Thyroid gland (tissue), 4 donors: ENCODE measurements around the gene VCP. TPM values are rescaled to one million over a fixed set of nuclear protein-coding genes. Genes with fewer than 3 reads are reported as not detected.

Experiments used
- DNase-seq, 2 donors: peaks; one replicate each; pipeline ENCODE4 v3.0.0-alpha.2; 2019
- H3K27ac ChIP-seq, 3 donors: fragments of 200-600 bp; sonication (generic); 1 replicate in 2 of 3; 2 replicates in 1 of 3; pipeline ENCODE4 v1.5.1; 2016 to 2019; ENCODE audit warnings: mild to moderate bottlenecking in 1 of 3, moderate library complexity in 1 of 3
- H3K27me3 ChIP-seq: fragments of 200-600 bp; sonication (generic); one replicate; pipeline ENCODE4 v1.5.1; 2019
- H3K36me3 ChIP-seq, 2 donors: fragments of 200-600 bp; sonication (generic); one replicate each; pipeline ENCODE4 v1.5.1; 2016 to 2019
- H3K4me1 ChIP-seq, 2 donors: fragments of 200-600 bp; sonication (generic); one replicate each; pipeline ENCODE4 v1.5.1; 2017 to 2019
- H3K4me3 ChIP-seq, 3 donors: fragments of 200-600 bp; sonication (generic); replicated peaks in 1 of 3; 1 replicate in 2 of 3; 2 replicates in 1 of 3; pipeline ENCODE4 v1.5.1; 2016; ENCODE audit warnings: mild to moderate bottlenecking in 1 of 3
- H3K9me3 ChIP-seq: fragments of 200-600 bp; sonication (generic); one replicate; pipeline ENCODE4 v1.5.1; 2017
- CTCF ChIP-seq, 6 experiments: fragments of 200-600 bp in 3 of 6; fragments of 450-650 bp in 3 of 6; sonication (generic) in 3 of 6; IDR thresholded peaks; one replicate each; pipeline ENCODE4 v1.5.1; 2016 to 2019; ENCODE audit warnings: antibody characterized with exemption in 6 of 6, mild to moderate bottlenecking in 2 of 6, inconsistent platforms in 1 of 6, moderate library complexity in 1 of 6
- POLR2A ChIP-seq, 2 donors: fragments of 450-650 bp; IDR thresholded peaks; one replicate each; pipeline ENCODE4 v1.6.1; 2017; ENCODE audit warnings: antibody characterized with exemption in 2 of 2, mild to moderate bottlenecking in 2 of 2, moderate library complexity in 1 of 2
- WGBS, 2 donors: methylation state at CpG; one replicate each; pipeline ENCODE4 v1.1.5; 2017; 5-methylcytosine and 5-hydroxymethylcytosine counted together
- intact Hi-C: fragments of 100-400 bp; cut with DNase I; formaldehyde crosslinking; loops from one replicate; pipeline ENCODE4 v1.15.1; 2023
- total RNA-seq, 4 donors: library from RNA; depleted of rRNA; stranded (reverse); fragments of >200 nt; gene quantifications; one replicate each; pipeline ENCODE4 v1.2.3, GENCODE V29; 2016

VCP gene
- total RNA-seq, 4 donors from 2014 or later: 150 to 260 (median 233) TPM

DNA sequence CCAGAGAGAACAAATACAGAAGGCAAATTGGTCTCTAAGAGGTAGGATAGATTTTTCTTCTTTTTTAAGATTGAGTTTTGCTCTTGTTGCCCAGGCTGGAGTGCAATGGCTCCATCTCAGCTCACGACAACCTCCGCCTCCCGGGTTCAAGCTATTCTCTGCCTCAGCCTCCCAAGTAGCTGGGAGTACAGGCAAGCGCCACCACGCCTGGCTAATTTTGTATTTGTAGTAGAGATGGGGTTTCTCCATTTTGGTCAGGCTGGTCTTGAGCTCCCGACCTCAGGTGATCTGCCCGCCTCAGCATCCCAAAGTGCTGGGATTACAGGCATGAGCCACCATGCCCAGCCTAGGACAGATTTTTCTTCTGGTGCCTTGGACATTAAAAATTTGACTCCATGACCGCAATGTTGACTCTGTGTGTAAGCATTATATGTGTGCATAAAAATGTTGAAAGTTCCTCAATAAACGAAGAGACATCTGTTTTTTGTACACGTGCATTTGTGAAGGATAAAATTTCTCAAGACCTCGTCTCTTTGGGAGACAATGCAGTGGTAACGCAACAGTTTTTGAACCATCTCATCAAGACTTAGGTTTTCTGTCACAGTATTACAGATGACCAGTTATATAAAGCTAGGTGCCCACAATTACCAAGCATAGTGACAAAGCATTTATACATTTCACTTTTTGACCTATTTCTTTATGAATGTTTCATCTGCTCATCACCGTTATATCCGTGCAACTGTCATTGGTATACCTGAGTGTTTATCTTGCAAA lies 17.4 kb downstream of the VCP start:
- intact Hi-C loops: no loop called here
- H3K9me3 ChIP-seq: no peaks in the 10 kb centered on the region
- H3K36me3 ChIP-seq: peaks cover 57 to 64% of the 10 kb centered on the region in 2 donors
- H3K4me3 ChIP-seq: no peak overlapping the region
- H3K27me3 ChIP-seq: no peaks in the 10 kb centered on the region
- DNase-seq: no peak
- no peaks in the 10 kb centered on the region for H3K4me1 ChIP-seq
- no peak for TF ChIP-seq POLR2A (IDR thresholded peaks at IDR 0.05)
- TF ChIP-seq CTCF (IDR thresholded peaks at IDR 0.05): no peak
- no peak overlapping the region for H3K27ac ChIP-seq
- WGBS, 2 donors: 97 to 98% methylated on average over 14 of the region's 14 CpGs

- no peak for TF ChIP-seq POLR2A (IDR thresholded peaks at IDR 0.05)
- no peak for TF ChIP-seq CTCF (IDR thresholded peaks at IDR 0.05)
- H3K27me3 ChIP-seq: no peaks in the 10 kb centered on the region
- H3K4me3 ChIP-seq: no peak overlapping the region
- 67 to 77% methylated on average over 5 of the region's 5 CpGs for WGBS, 2 donors
- H3K4me1 ChIP-seq: no peaks in the 10 kb centered on the region
- H3K36me3 ChIP-seq: peaks cover 52 to 63% of the 10 kb centered on the region in 2 donors
- DNase-seq: no peak
- H3K27ac ChIP-seq: no peak overlapping the region
- intact Hi-C loops: no loop called here
- no peaks in the 10 kb centered on the region for H3K9me3 ChIP-seq
These were observed 18.1 kb downstream of the VCP start for GRCh38 chr9:35054185-35054835.

DNA sequence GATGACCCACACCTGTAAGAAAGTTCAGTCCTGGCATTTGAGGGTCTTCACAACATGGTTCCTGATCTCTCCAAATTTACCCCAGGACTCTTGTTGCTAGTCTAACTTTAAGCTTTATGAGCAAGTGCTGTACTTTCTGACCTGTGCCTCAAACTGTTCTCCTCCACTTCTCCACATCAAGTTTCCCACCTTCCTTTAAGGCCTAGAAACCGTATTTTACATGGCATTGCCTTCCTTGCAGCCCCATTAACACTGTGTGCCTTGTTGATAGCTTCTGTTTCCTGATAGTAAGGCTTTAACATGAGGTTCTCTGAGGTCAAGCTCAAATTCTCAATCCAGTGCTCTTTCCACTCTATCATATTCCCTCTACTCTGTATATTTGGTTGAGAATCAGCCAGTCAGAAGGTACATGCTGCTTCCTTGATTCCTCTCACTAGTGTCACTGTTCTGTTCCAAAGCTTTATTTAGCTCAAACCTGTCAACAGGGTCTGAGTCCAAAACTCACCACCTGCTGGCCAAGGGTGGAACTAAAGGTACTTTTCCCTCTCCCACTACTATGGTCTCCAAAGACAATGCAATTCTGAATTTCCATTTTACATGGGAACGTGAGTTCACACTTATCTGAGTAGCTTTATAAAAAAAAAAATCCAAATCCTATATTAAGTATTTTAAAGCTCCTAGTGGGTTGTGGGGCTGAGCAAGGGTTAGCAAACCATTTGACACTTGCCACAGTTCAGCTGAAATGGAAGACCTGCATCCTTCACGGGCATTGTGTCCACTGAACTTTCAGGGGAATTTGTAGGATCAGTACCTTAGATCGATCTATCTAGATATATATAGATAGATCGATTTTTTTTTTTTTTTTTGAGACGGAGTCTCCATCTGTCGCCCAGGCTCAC lies 21.1 kb downstream of the VCP start:
- Histone ChIP-seq H3K9me3 (no peaks in the 10 kb centered on the region), H3K4me1 (no peaks in the 10 kb centered on the region), H3K4me3 (no peak overlapping the region), H3K36me3 (peaks cover 23 to 50% of the 10 kb centered on the region in 2 donors), H3K27ac (no peak overlapping the region), H3K27me3 (no peaks in the 10 kb centered on the region)
- intact Hi-C loops: no loop called here
- TF ChIP-seq POLR2A (IDR thresholded peaks at IDR 0.05) (no peak), CTCF (IDR thresholded peaks at IDR 0.05) (peak in 5 of 6 experiments; percentile 37 to 50 (median 48))
- WGBS, 2 donors: 85 to 89% methylated on average over 7 of the region's 7 CpGs
- DNase-seq: peak; percentile 23 to 34

GRCh38 chr9:35048511-35048910 lies 23.9 kb downstream of the VCP start:
- H3K4me1 ChIP-seq: no peaks in the 10 kb centered on the region
- peaks cover 13 to 35% of the 10 kb centered on the region in 2 donors for H3K36me3 ChIP-seq
- H3K9me3 ChIP-seq: no peaks in the 10 kb centered on the region
- intact Hi-C loops: no loop called here
- 95 to 96% methylated on average over 6 of the region's 6 CpGs for WGBS, 2 donors
- no peak overlapping the region for H3K4me3 ChIP-seq
- TF ChIP-seq CTCF (IDR thresholded peaks at IDR 0.05) (no peak), POLR2A (IDR thresholded peaks at IDR 0.05) (no peak)
- H3K27ac ChIP-seq: no peak overlapping the region
- DNase-seq: no peak
- H3K27me3 ChIP-seq: no peaks in the 10 kb centered on the region
